ENCODE results near the gene KAZN.

Gene KAZN

GRCh38 chr1:15094719-15095495, 496.4 kb downstream of the KAZN start:
- H3K4me3 ChIP-seq (ENCODE audit: low read depth, low read length) = no peak overlapping the region

GRCh38 chr1:15095496-15095875, 497.0 kb downstream of the KAZN start:
- H3K4me3 ChIP-seq (ENCODE audit: low read depth, low read length) = no peak overlapping the region

GRCh38 chr1:15096293-15096692, 497.8 kb downstream of the KAZN start:
- no peak overlapping the region for H3K4me3 ChIP-seq (ENCODE audit: low read depth, low read length)

GRCh38 chr1:15098176-15099125, 500.0 kb downstream of the KAZN start:
- no peak overlapping the region for H3K4me3 ChIP-seq (ENCODE audit: low read depth, low read length)

GRCh38 chr1:15099441-15100120, 501.1 kb downstream of the KAZN start:
- H3K4me3 ChIP-seq (ENCODE audit: low read depth, low read length) = no peak overlapping the region

- H3K4me3 ChIP-seq (ENCODE audit: low read depth, low read length) = no peak overlapping the region
Observed at GRCh38 chr1:15100121-15100879, 501.8 kb downstream of the KAZN start.

GRCh38 chr1:15100880-15101760, 502.6 kb downstream of the KAZN start:
- H3K4me3 ChIP-seq (ENCODE audit: low read depth, low read length) = no peak overlapping the region

GRCh38 chr1:15101801-15102200, 503.3 kb downstream of the KAZN start:
- no peak overlapping the region for H3K4me3 ChIP-seq (ENCODE audit: low read depth, low read length)

- no peak overlapping the region for H3K4me3 ChIP-seq (ENCODE audit: low read depth, low read length)
Observed at GRCh38 chr1:15102646-15103045, 504.2 kb downstream of the KAZN start.

- H3K4me3 ChIP-seq (ENCODE audit: low read depth, low read length) = no peak overlapping the region
Observed at GRCh38 chr1:15103211-15103610, 504.7 kb downstream of the KAZN start.

- H3K4me3 ChIP-seq (ENCODE audit: low read depth, low read length) = no peak overlapping the region
Observed at GRCh38 chr1:15103906-15104305, 505.4 kb downstream of the KAZN start.

GRCh38 chr1:15104768-15105167, 506.3 kb downstream of the KAZN start:
- H3K4me3 ChIP-seq (ENCODE audit: low read depth, low read length) = no peak overlapping the region

GRCh38 chr1:15106608-15107007, 508.1 kb downstream of the KAZN start:
- no peak overlapping the region for H3K4me3 ChIP-seq (ENCODE audit: low read depth, low read length)

GRCh38 chr1:15107058-15107687, 508.7 kb downstream of the KAZN start:
- no peak overlapping the region for H3K4me3 ChIP-seq (ENCODE audit: low read depth, low read length)

GRCh38 chr1:15107911-15108310, 509.4 kb downstream of the KAZN start:
- H3K4me3 ChIP-seq (ENCODE audit: low read depth, low read length) = no peak overlapping the region

- no peak overlapping the region for H3K4me3 ChIP-seq (ENCODE audit: low read depth, low read length)
Observed at GRCh38 chr1:15110128-15110866, 511.8 kb downstream of the KAZN start.

- no peak overlapping the region for H3K4me3 ChIP-seq (ENCODE audit: low read depth, low read length)
Observed at GRCh38 chr1:15110867-15111230, 512.4 kb downstream of the KAZN start.

- no peak overlapping the region for H3K4me3 ChIP-seq (ENCODE audit: low read depth, low read length)
Observed at GRCh38 chr1:15113146-15113545, 514.7 kb downstream of the KAZN start.

- H3K4me3 ChIP-seq (ENCODE audit: low read depth, low read length) = no peak overlapping the region
Observed at GRCh38 chr1:15114884-15115283, 516.4 kb downstream of the KAZN start.
